SK-N-SH treated with all-trans-retinoic acid at 6 μM for 48 hours (cell line): Measurements from ENCODE around the gene S100A14.

Experiments used
- PATZ1 ChIP-seq: fragments of 250-450 bp; sonication (Bioruptor Pico); IDR thresholded peaks from 2 replicates; pipeline ENCODE4 v1.8.0; 2020; ENCODE audit warnings: mild to moderate bottlenecking, moderate library complexity, borderline replicate concordance
- POU6F1 ChIP-seq: fragments of 250-450 bp; sonication (Bioruptor Pico); IDR thresholded peaks from 2 replicates; pipeline ENCODE4 v1.8.0; 2021; ENCODE audit warnings: low read depth, mild to moderate bottlenecking, moderate library complexity, borderline replicate concordance
- RARB ChIP-seq: fragments of 250-450 bp; sonication (Bioruptor Pico); IDR thresholded peaks from 2 replicates; pipeline ENCODE4 v1.8.0; 2021; ENCODE audit warnings: mild to moderate bottlenecking, moderate library complexity
- ZC3H10 ChIP-seq: fragments of 250-450 bp; sonication (Bioruptor Pico); IDR thresholded peaks from 2 replicates; pipeline ENCODE4 v1.5.1; 2021; ENCODE audit warnings: mild to moderate bottlenecking, moderate library complexity
- ZFP3 ChIP-seq: fragments of 250-450 bp; sonication (Bioruptor Pico); IDR thresholded peaks from 2 replicates; pipeline ENCODE4 v1.5.0; 2020; ENCODE audit warnings: mild to moderate bottlenecking, moderate library complexity

- TF ChIP-seq PATZ1 = no peak
- no peak for TF ChIP-seq ZFP3 (CRISPR knock-in tag)
- TF ChIP-seq POU6F1 (CRISPR knock-in tag) = no peak
- no peak for TF ChIP-seq RARB (CRISPR knock-in tag)
- TF ChIP-seq ZC3H10 (CRISPR knock-in tag) = no peak
These were observed 37.6 kb downstream of the S100A14 start for GRCh38 chr1:153578490-153578889.
